Measurements from ENCODE around the gene MICU1. TPM values are rescaled to one million over a fixed set of nuclear protein-coding genes. Genes with fewer than 3 reads are reported as not detected.

The MICU1 gene
- total and polyA plus RNA-seq, 2 of the 13 experiments (the other 11 are each of a cell fraction or from before 2014, with no cell fraction given), result 32.5 to 56.1 TPM

DNA sequence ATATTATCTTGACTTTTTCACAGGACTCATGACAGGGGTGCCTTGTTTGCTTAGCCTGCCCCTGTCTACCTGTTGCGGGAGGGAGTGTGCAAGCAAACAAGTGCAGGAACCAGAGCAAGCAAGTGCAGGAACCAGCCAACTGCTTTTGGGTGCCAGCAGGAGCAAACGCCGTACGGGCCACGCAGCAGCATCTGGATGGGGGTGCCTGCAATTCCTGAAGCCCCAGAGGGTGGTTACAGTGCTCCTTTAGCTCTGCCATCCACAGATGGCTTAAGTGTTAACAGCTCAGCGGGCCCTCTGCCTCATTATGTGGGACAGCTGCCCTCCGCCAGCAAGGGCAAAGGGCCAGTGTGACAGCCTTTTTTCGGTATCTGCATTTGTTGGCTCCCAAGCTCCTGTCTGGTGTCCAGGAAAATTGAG lies 83.5 kb downstream of the MICU1 start (continued):
- 0 out of 2 replicates have a peak, but pooled peaks have one; percentile 35 for TF ChIP-seq ZNF501 (CRISPR knock-in tag; IDR thresholded peaks at IDR 0.05)
- no peak for TF ChIP-seq FOSL2 (CRISPR knock-in tag; IDR thresholded peaks at IDR 0.05)
- TF ChIP-seq NR1H2 (CRISPR knock-in tag; IDR thresholded peaks at IDR 0.05; ENCODE audit: borderline replicate concordance, low read depth), result no peak
- TF ChIP-seq CHCHD3 (CRISPR knock-in tag; IDR thresholded peaks at IDR 0.05), result no peak
- TF ChIP-seq HHEX (CRISPR knock-in tag; IDR thresholded peaks at IDR 0.05), result no peak
- TF ChIP-seq FOXA1 (IDR thresholded peaks at IDR 0.05), result no peak
- peak; percentile 74 for TF ChIP-seq FOXA1 (CRISPR knock-in tag; IDR thresholded peaks at IDR 0.05)
- TF ChIP-seq SRSF4 (IDR thresholded peaks at IDR 0.05; ENCODE audit: low read depth, low read length, poor library complexity, severe bottlenecking), result no peak
- TF ChIP-seq SPEN (CRISPR knock-in tag; IDR thresholded peaks at IDR 0.05; ENCODE audit: low read depth), result no peak
- TF ChIP-seq CENPT (CRISPR knock-in tag; IDR thresholded peaks at IDR 0.05; ENCODE audit: low read depth), result no peak
- peak; percentile 73 for TF ChIP-seq ZMYM4 (CRISPR knock-in tag; IDR thresholded peaks at IDR 0.05)
- no peak for TF ChIP-seq ZNF546 (CRISPR knock-in tag; conservative IDR thresholded peaks at IDR 0.05)
- TF ChIP-seq KDM5B (CRISPR knock-in tag; IDR thresholded peaks at IDR 0.05; ENCODE audit: borderline replicate concordance), result 0 out of 2 replicates have a peak, but pooled peaks have one; percentile 23
- no peak for TF ChIP-seq NRL (CRISPR knock-in tag; IDR thresholded peaks at IDR 0.05; ENCODE audit: borderline replicate concordance)
- no peak for TF ChIP-seq SRSF9 (IDR thresholded peaks at IDR 0.05; ENCODE audit: borderline replicate concordance, insufficient read depth, low read depth, low read length, poor library complexity, severe bottlenecking)
- TF ChIP-seq, protein P1, sequence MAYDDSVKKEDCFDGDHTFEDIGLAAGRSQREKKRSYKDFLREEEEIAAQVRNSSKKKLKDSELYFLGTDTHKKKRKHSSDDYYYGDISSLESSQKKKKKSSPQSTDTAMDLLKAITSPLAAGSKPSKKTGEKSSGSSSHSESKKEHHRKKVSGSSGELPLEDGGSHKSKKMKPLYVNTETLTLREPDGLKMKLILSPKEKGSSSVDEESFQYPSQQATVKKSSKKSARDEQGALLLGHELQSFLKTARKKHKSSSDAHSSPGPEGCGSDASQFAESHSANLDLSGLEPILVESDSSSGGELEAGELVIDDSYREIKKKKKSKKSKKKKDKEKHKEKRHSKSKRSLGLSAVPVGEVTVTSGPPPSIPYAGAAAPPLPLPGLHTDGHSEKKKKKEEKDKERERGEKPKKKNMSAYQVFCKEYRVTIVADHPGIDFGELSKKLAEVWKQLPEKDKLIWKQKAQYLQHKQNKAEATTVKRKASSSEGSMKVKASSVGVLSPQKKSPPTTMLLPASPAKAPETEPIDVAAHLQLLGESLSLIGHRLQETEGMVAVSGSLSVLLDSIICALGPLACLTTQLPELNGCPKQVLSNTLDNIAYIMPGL (CRISPR knock-in tag; IDR thresholded peaks at IDR 0.05; ENCODE audit: borderline replicate concordance in 1 of 2, low read depth in 1 of 2), result no peak
- TF ChIP-seq ZBTB1 (CRISPR knock-in tag; IDR thresholded peaks at IDR 0.05; ENCODE audit: borderline replicate concordance), result no peak
- TF ChIP-seq SNAI1 (CRISPR knock-in tag; IDR thresholded peaks at IDR 0.05; ENCODE audit: borderline replicate concordance), result no peak
- TF ChIP-seq, protein P2, sequence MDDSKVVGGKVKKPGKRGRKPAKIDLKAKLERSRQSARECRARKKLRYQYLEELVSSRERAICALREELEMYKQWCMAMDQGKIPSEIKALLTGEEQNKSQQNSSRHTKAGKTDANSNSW (CRISPR knock-in tag; IDR thresholded peaks at IDR 0.05; ENCODE audit: borderline replicate concordance), result no peak
- TF ChIP-seq ISX (CRISPR knock-in tag; conservative IDR thresholded peaks at IDR 0.05), result no peak
- no peak for TF ChIP-seq DNMT1 (CRISPR knock-in tag; IDR thresholded peaks at IDR 0.05)
- no peak for TF ChIP-seq TSC22D2 (CRISPR knock-in tag; IDR thresholded peaks at IDR 0.05; ENCODE audit: borderline replicate concordance)
- TF ChIP-seq, protein P3, sequence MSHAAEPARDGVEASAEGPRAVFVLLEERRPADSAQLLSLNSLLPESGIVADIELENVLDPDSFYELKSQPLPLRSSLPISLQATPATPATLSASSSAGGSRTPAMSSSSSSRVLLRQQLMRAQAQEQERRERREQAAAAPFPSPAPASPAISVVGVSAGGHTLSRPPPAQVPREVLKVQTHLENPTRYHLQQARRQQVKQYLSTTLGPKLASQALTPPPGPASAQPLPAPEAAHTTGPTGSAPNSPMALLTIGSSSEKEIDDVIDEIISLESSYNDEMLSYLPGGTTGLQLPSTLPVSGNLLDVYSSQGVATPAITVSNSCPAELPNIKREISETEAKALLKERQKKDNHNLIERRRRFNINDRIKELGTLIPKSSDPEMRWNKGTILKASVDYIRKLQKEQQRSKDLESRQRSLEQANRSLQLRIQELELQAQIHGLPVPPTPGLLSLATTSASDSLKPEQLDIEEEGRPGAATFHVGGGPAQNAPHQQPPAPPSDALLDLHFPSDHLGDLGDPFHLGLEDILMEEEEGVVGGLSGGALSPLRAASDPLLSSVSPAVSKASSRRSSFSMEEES (CRISPR knock-in tag; IDR thresholded peaks at IDR 0.05), result peak; percentile 48; the same call in 1 of the 2 replicates
- no peak for TF ChIP-seq ZNF790 (CRISPR knock-in tag; IDR thresholded peaks at IDR 0.05; ENCODE audit: borderline replicate concordance)
- TF ChIP-seq ZNF263 (CRISPR knock-in tag; IDR thresholded peaks at IDR 0.05), result no peak

Data from HepG2 (cell line).